AG09309 (cell line): ENCODE measurements around the gene CDK10.

Experiments used
- DNase-seq: peaks from one replicate; pipeline ENCODE4 v3.0.0-alpha.2; 2010; ENCODE audit warnings: low read depth
- H3K4me3 ChIP-seq: 2 replicates; pipeline ENCODE4 v1.5.1; 2011; ENCODE audit warnings: mild to moderate bottlenecking, low read depth, low read length, moderate library complexity; ENCODE audit not compliant: control insufficient read depth
- TF ChIP-seq, protein P1 (sequence below): IDR thresholded peaks from 2 replicates; pipeline ENCODE4 v1.5.1; 2011; ENCODE audit warnings: mild to moderate bottlenecking, low read depth, low read length, inconsistent platforms; ENCODE audit not compliant: insufficient read depth, control insufficient read depth; ENCODE audit errors: missing control alignments

Gene CDK10

DNA sequence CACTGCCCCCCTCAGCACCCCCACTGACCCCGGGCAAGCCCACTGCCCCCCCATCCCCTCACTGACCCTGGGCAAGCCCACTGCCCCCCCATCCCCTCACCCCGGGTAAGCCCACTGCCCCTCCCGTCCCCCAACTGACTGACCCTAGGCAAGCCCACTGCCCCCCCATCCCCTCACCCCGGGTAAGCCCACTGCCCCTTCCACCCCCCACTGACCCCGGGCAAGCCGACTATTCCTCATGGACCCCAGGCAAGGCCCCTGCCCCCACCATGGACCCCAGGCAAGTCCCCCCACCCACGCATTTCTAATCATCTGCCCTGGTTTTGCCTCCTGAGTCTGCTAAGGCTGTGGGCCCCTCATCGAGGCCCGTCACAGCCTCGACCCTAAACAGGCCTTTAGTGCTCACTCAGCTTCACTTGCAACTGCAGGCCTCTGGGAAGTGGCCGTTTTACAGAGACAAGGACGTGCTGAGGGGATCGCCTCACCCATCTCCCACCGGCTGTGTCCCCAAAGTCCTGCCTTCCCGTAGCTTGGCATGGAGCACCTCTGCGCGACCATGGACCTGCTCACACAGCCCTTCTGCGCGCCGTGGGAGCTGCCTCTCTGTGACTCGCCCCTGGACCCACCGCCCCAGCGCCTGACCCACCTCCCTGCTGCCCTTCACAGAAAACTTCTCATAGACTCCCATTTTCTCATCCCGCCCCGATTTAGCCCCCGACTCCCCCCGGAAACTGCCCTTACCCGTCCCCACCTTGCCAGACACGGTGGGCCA is 30.6 kb downstream of the CDK10 start:
- TF ChIP-seq, protein P1, sequence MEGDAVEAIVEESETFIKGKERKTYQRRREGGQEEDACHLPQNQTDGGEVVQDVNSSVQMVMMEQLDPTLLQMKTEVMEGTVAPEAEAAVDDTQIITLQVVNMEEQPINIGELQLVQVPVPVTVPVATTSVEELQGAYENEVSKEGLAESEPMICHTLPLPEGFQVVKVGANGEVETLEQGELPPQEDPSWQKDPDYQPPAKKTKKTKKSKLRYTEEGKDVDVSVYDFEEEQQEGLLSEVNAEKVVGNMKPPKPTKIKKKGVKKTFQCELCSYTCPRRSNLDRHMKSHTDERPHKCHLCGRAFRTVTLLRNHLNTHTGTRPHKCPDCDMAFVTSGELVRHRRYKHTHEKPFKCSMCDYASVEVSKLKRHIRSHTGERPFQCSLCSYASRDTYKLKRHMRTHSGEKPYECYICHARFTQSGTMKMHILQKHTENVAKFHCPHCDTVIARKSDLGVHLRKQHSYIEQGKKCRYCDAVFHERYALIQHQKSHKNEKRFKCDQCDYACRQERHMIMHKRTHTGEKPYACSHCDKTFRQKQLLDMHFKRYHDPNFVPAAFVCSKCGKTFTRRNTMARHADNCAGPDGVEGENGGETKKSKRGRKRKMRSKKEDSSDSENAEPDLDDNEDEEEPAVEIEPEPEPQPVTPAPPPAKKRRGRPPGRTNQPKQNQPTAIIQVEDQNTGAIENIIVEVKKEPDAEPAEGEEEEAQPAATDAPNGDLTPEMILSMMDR: no peak
- no peak for DNase-seq
- no peak overlapping the region for H3K4me3 ChIP-seq

DNA sequence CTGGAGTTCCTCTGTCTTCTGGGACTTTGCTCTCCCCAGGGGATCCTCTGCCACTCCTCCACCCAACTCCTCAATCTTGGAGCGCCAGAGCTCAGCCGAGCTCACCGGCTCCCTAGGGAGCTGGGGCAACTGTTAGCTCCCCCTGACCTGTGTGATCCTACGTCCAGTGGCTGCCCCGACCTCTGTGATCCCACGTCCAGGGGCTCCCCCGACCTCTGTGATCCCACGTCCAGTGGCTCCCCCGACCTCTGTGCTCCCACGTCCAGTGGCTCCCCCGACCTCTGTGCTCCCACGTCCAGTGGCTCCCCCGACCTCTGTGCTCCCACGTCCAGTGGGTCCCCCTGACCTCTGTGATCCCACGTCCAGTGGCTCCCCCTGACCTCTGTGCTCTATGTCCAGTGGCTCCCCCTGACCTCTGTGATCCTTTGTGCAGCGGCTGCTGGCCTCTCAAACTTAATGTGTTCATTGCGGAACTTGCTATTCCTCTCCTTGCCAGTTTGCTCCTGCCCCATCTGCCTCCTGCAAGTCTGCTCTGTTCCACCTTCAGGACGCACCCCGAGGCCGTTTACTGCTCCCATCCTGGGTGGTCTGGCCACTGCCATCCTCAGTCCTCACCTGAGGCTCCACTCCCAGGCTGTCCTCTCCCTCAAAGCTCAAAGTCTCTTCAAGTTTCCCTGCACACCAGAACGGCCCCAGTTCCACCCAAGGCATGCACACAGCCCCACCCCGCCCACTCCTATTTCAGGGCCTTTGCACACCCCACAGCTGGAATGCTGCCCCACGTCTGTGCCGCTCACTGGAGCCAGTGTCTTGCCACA is 31.4 kb downstream of the CDK10 start:
- TF ChIP-seq, protein P1: no peak
- no peak for DNase-seq
- H3K4me3 ChIP-seq: no peak overlapping the region

DNA sequence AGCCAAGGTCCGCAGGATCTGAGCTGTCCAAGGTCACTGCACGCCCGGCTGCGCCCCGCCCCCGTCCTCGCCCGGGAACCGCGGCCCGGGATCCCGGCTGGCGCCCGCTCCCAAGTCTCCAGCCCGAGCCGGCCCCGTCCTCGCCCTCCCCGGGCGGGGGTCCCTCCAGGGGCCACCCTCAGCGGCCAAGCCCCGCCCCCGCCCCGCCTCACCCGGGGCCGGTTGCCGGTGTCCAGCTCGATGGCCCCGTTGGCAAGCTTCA is 34.0 kb downstream of the CDK10 start:
- no peak for DNase-seq
- TF ChIP-seq, protein P1: no peak
- H3K4me3 ChIP-seq: peak overlapping the region; percentile 71

DNA sequence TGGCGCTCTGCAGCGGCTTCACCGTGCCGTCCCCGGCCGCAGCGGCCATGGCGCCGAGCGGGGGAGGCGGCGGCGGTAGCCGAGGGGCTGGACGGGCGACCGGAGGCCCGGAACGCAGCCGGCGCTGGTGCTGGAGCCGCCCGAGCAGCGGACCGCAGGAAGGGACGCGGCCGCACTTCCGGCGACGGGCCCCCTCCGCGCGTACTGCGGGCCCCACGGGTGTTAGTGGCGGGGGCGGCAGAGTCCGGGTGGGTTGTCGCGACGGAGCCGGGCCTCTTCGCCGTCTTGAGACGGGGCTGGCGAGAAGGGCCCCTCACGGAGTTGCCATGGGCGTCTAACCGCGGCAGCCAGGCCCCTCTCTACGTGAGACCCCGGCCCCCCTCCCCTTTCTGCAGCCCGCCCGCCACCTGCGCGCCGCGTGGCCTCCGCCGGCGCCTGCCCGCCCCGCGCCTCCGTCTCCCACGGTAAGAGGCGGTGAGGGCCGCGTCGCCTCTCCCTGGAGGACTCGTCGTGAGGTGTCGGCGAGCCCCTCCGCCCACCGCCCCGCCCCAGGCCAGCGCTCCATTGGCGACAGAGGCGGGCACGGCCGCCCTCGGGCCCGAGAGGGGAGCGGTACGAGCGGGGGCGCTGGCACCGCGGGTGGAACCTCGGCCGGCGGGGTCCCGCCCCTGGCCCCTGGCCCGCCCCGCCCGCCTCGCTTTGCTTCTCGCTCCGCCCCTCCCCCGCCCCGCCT is 34.5 kb downstream of the CDK10 start, which contains the start of the genes VPS9D1 and ZNF276:
Gene VPS9D1, minus strand, starts transcription at position 86 of the 733 bp plus-strand sequence. Its CDS starts 37 bp downstream, at position 49.
Gene ZNF276, plus strand, starts transcription at position 725 of the 733 bp plus-strand sequence. CDS start 104 bp downstream, outside the sequence.
- peak within 1 kb of the TSS; percentile 71 for H3K4me3 ChIP-seq
- TF ChIP-seq, protein P1: no peak
- DNase-seq: no peak

DNA sequence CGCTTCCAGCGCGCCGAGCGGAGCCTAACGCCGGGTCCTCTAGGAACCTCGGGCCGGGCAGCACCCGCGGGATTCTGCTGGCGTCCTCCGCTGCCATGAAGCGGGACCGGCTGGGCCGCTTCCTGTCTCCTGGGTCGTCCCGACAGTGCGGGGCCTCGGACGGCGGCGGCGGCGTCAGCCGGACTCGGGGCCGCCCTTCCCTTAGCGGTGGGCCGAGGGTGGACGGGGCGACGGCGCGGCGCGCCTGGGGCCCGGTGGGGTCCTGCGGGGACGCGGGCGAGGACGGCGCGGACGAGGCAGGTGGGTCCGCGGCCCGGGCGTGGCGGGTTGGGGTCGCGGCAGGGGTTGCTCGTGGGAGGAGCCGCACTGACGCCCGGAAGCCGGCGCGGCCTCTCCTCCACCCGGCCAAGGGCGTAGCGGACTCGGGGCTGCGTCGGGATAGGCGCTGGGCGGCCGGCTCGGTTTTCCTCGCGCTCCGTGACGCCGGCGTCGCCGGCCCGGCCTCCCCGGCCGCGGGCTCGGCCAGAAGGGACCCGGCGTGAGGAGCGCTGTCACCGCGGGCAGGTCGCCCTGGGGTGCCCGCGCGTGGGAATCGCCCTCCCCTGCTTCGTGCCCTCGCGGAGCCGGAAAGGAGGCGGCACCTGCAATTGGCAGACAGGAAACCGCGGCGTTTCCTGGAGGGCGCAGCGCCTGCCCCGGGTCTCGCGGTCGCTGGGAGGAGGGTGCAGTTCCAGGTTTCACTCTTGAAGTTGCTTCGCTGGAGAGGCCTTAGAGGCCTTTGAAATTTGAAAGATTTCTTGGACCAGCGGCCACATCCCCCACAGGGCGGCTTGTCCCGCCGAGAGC is 35.3 kb downstream of the CDK10 start:
- no peak for DNase-seq
- H3K4me3 ChIP-seq: peak overlapping the region; percentile 71

More for the DNA sequence above, 35.3 kb downstream of the CDK10 start:
- TF ChIP-seq, protein P1: no peak
